ENCODE data around the gene CCDC146.
"Not testable (repeated sequence)": the region's sequence is repeated elsewhere in the genome, so short reads cannot be mapped to it uniquely, and the experiment has no call there.

- not testable (repeated sequence) for TF ChIP-seq RCOR1 (IDR thresholded peaks at IDR 0.05; ENCODE audit: low read length); REST (IDR thresholded peaks at IDR 0.05; ENCODE audit: low read depth, low read length); ELF1 (IDR thresholded peaks at IDR 0.05); GABPA (IDR thresholded peaks at IDR 0.05; ENCODE audit: low read depth); CTCF (IDR thresholded peaks at IDR 0.05); USF1 (IDR thresholded peaks at IDR 0.05; ENCODE audit: borderline replicate concordance, low read depth)
Observed at GRCh38 chr7:77108362-77108761, 14.1 kb upstream of the CCDC146 start.
